ENCODE measurements around the gene IGF2BP2. TPM values are rescaled to one million over a fixed set of nuclear protein-coding genes. Genes with fewer than 3 reads are reported as not detected.
"Not testable (repeated sequence)": the region's sequence is repeated elsewhere in the genome, so short reads cannot be mapped to it uniquely, and the experiment has no call there.

Gene IGF2BP2
- total RNA-seq, 1 donor from 2014 or later, result 118 TPM

GRCh38 chr3:185813205-185813604 is 11.6 kb downstream of the IGF2BP2 start:
- Mint-ChIP-seq H3K4me3 (ENCODE audit: unreplicated experiment) (no peak overlapping the region), H3K4me1 (ENCODE audit: low read depth, unreplicated experiment) (peaks cover 26% of the 10 kb centered on the region), H3K27me3 (ENCODE audit: unreplicated experiment) (no peaks in the 10 kb centered on the region), H3K9me3 (ENCODE audit: unreplicated experiment) (peaks cover 3% of the 10 kb centered on the region), H3K36me3 (ENCODE audit: unreplicated experiment) (no peaks in the 10 kb centered on the region), H3K27ac (ENCODE audit: unreplicated experiment) (no peak overlapping the region)
- no peak for TF ChIP-seq CTCF (IDR thresholded peaks at IDR 0.05; ENCODE audit: partially characterized antibody, unreplicated experiment)
- no peak for DNase-seq

GRCh38 chr3:185807445-185808068 is 17.3 kb downstream of the IGF2BP2 start:
- Mint-ChIP-seq H3K4me3 (ENCODE audit: unreplicated experiment) (no peak overlapping the region), H3K27me3 (ENCODE audit: unreplicated experiment) (no peaks in the 10 kb centered on the region), H3K36me3 (ENCODE audit: unreplicated experiment) (no peaks in the 10 kb centered on the region), H3K27ac (ENCODE audit: unreplicated experiment) (no peak overlapping the region), H3K9me3 (ENCODE audit: unreplicated experiment) (peaks cover 4% of the 10 kb centered on the region), H3K4me1 (ENCODE audit: low read depth, unreplicated experiment) (peaks cover 10% of the 10 kb centered on the region)
- no peak for DNase-seq
- TF ChIP-seq CTCF (IDR thresholded peaks at IDR 0.05; ENCODE audit: partially characterized antibody, unreplicated experiment), result no peak

- not testable (repeated sequence) for H3K27me3 Mint-ChIP-seq (ENCODE audit: unreplicated experiment); H3K9me3 Mint-ChIP-seq (ENCODE audit: unreplicated experiment); H3K27ac Mint-ChIP-seq (ENCODE audit: unreplicated experiment)
Observed at GRCh38 chr3:185798831-185799110, 26.1 kb downstream of the IGF2BP2 start.

GRCh38 chr3:185797993-185798830 is 26.6 kb downstream of the IGF2BP2 start:
- TF ChIP-seq CTCF (IDR thresholded peaks at IDR 0.05; ENCODE audit: partially characterized antibody, unreplicated experiment), result no peak
- H3K4me1 Mint-ChIP-seq (ENCODE audit: low read depth, unreplicated experiment), result peaks cover 7% of the 10 kb centered on the region
- no peak overlapping the region for H3K4me3 Mint-ChIP-seq (ENCODE audit: unreplicated experiment)
- H3K27me3 Mint-ChIP-seq (ENCODE audit: unreplicated experiment), result no peaks in the 10 kb centered on the region
- DNase-seq, result no peak
- peaks cover 2% of the 10 kb centered on the region for H3K9me3 Mint-ChIP-seq (ENCODE audit: unreplicated experiment)
- no peak overlapping the region for H3K27ac Mint-ChIP-seq (ENCODE audit: unreplicated experiment)
- H3K36me3 Mint-ChIP-seq (ENCODE audit: unreplicated experiment), result no peaks in the 10 kb centered on the region

More at GRCh38 chr3:185798831-185799110, 26.1 kb downstream of the IGF2BP2 start:
- H3K4me1 Mint-ChIP-seq (ENCODE audit: low read depth, unreplicated experiment); H3K4me3 Mint-ChIP-seq (ENCODE audit: unreplicated experiment); H3K36me3 Mint-ChIP-seq (ENCODE audit: unreplicated experiment); DNase-seq: not testable (repeated sequence)

- no peak for DNase-seq
- H3K4me1 Mint-ChIP-seq (ENCODE audit: low read depth, unreplicated experiment), result peaks cover 11% of the 10 kb centered on the region
Observed at GRCh38 chr3:185797108-185797881, 27.5 kb downstream of the IGF2BP2 start.

More at GRCh38 chr3:185797108-185797881, 27.5 kb downstream of the IGF2BP2 start:
- no peaks in the 10 kb centered on the region for H3K36me3 Mint-ChIP-seq (ENCODE audit: unreplicated experiment)
- peaks cover 2% of the 10 kb centered on the region for H3K9me3 Mint-ChIP-seq (ENCODE audit: unreplicated experiment)
- H3K27ac Mint-ChIP-seq (ENCODE audit: unreplicated experiment), result no peak overlapping the region
- no peaks in the 10 kb centered on the region for H3K27me3 Mint-ChIP-seq (ENCODE audit: unreplicated experiment)
- H3K4me3 Mint-ChIP-seq (ENCODE audit: unreplicated experiment), result no peak overlapping the region
- no peak for TF ChIP-seq CTCF (IDR thresholded peaks at IDR 0.05; ENCODE audit: partially characterized antibody, unreplicated experiment)
